GM19099 (cell line): ENCODE results near the gene PARVA.

ENCODE experiments used
- POLR2A ChIP-seq: IDR thresholded peaks from 3 replicates; pipeline ENCODE4 v1.6.1; 2011; ENCODE audit warnings: low read depth; ENCODE audit not compliant: insufficient read length; ENCODE audit errors: extremely low read depth

The PARVA gene

GRCh38 chr11:12377106-12377823 lies at the start of gene PARVA:
Gene PARVA (plus strand): TSS chr11:12377571. CDS start chr11:12377648, 77 bp downstream.
- no peak for TF ChIP-seq POLR2A

DNA sequence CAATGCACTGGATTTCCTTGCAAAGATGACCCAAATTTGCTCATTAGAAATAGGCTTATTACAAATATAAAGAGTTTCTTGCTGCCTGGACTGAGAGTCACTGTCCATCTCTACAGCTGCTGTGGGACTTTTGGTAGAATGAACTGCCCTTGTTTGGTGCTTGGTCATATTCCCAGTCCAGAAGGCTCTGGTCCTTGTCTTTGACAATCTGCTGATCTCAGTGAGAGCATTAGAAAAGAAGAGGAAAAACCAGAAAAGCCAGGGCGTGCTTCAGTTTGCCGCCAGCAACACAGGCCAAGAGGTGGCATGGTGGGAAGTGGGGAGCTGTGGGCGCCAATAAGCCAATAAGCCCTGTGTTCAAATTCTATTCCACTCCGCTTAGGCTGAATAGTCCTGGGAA lies 48.2 kb upstream of the PARVA start:
- no peak for TF ChIP-seq POLR2A

DNA sequence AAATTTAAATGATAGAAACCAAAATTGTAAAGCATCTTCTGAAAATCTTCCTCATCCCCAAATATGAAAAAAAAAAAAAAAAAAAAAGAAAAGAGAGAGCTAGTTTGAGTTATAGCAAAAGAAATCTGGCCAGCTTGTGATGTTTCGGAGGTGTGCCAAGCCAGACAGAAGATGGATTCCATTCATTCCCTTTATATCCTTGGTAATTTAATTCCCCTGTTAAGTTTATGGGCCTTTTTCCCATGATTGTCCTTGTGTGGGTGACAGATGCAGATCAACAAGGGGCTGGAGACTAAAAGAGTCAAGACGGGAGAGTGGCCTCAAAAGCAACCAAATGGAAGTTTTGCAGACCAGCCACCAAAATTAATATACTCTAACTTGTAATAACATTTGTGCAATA lies 47.6 kb upstream of the PARVA start:
- no peak for TF ChIP-seq POLR2A

DNA sequence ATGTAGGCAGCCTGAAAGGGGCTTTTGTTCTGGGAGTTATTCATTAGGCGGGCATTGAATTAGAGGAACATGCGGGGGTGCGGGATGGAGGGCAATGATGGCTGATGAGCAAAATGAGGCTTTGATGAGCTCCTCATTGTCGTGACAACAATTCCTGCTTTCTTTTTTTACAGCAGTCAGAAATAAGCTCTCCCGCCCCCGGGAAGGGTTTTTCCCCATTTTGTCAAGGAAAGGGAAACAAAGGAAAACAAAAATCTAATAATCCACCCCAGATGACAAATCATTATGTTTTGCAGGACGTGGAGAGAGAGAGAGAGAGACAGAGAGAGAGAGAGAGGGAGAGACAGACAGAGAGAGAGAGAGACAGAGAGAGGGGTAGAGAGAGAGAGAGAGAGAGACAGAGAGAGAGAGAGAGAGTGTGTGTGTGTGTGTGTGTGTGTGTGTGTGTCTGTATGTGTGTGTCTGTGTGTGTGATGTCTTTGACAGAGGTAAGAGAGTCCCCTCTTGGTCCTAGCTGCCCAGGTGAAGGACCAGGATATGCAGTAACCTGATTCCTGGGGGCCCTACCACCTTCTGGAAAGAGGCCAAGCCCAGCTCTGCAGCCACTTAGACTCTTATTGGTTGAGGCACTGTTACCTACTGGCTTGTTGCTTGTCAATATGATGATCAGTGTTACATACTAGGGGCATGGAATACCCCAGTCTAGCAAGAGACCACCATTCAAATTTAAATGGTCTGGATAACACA lies 46.7 kb upstream of the PARVA start:
- no peak for TF ChIP-seq POLR2A

GRCh38 chr11:12331239-12331874 lies 46.0 kb upstream of the PARVA start:
- no peak for TF ChIP-seq POLR2A

GRCh38 chr11:12343526-12343925 lies 33.8 kb upstream of the PARVA start:
- no peak for TF ChIP-seq POLR2A

GRCh38 chr11:12353534-12353933 lies 23.8 kb upstream of the PARVA start:
- TF ChIP-seq POLR2A: no peak

DNA sequence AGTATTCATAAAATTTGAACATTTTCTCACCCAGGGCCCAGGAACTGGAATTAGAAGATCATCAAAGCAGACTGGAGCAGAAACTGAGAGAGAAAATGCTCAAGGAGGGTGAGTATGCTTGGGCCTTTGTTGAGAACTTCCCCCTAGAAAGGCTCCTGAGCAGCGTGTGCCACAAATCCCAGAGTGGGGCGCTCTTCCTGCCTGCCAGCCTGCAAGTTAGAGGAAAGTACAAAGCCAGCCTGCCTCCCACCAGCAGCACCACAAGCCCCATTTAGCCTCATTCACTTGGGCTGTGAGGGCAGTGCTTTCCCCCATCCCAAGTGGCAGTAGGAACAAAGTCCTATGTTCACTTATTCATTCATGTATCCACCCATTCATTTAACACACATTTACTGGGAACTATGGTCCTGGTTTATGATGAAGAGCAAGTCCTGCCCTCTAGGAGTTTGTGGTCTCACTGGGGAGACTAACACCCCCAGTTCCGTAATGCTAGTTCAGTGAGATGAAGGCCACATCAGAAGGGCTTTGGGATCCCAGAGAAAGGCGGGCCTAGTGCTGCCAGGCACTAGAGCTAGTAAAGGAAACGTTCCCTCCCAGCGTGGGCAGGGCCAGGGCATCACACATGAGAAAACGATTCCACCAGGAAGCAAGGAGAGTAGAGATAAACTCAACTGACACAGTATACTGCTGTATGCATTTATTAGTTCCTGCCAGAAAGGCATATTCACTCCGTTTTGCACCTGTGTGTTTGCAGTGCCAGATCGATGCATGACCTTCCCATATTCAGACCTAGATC lies 22.4 kb upstream of the PARVA start:
- TF ChIP-seq POLR2A: no peak

DNA sequence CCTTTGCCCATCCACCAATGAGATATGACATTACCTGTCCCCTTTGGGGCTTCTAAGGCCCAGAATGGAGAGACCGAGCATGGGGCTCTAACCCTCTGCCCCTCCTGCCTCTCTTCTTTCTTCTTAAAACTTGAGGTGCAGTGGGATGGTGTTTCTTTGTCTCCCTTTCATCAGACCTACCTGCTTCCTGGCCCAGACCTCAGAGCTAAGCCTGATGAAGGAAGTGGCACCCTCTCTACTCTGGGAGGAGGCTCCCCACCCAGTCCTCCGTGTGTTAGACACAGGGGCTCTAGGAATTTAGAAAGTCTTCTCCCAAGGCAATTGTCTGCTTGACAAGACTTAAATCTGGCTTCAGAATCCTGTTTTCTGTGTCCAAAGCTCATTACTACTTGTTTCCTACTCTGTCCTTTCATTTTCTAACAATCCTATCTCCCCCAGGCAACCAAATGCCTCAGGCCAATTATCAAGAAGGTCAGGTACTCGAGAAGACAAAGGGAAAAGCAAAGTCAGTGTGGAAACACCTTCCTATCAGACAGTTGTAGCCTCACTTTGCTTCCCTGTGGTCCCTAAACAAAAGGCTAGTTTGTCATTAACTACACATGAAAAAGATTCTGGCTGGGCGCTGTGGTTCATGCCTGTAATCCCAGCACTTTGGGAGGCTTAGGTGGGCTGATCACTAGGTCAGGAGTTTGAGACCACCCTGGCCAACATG lies 20.3 kb upstream of the PARVA start:
- TF ChIP-seq POLR2A: no peak

- TF ChIP-seq POLR2A: no peak
Measured at GRCh38 chr11:12358302-12359188, 18.8 kb upstream of the PARVA start.

DNA sequence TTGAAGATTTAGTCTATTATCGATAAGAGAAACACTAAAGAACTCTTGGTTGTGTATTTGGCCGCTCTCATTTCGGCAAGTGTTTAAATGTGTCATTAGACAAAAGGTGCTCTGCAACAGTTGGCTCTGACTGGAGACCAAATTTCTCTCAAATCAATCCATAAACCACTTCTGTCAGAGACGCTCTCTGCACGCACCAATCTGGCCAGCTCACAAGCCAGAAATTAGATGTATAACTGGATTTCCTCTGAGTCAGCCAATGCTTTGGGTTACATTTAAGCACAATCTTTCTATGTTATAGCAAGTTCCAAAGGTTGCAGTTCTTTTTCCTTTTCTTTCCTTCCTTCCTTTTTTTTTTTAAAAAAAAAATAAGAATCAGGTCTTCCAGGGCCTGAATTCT lies 17.6 kb upstream of the PARVA start:
- no peak for TF ChIP-seq POLR2A

- TF ChIP-seq POLR2A: no peak
Measured at GRCh38 chr11:12361682-12362081, 15.7 kb upstream of the PARVA start.

GRCh38 chr11:12362857-12363256 lies 14.5 kb upstream of the PARVA start:
- TF ChIP-seq POLR2A: no peak
